HepG2 (cell line): Measurements from ENCODE around the gene LAMTOR3. TPM values are rescaled to one million over a fixed set of nuclear protein-coding genes. Genes with fewer than 3 reads are reported as not detected.

ENCODE experiments used
- ARID5B ChIP-seq: IDR thresholded peaks from 2 replicates; pipeline ENCODE4 v1.4.0; 2020; ENCODE audit warnings: mild to moderate bottlenecking, missing genetic modification reagents
- DDIT3 ChIP-seq: sonication (generic); formaldehyde crosslinking; IDR thresholded peaks from 2 replicates; pipeline ENCODE4 v1.4.0; 2020; ENCODE audit warnings: mild to moderate bottlenecking, missing genetic modification reagents
- KAT7 ChIP-seq: IDR thresholded peaks from 2 replicates; pipeline ENCODE4 v1.6.1; 2018; ENCODE audit warnings: borderline replicate concordance, missing compliant biosample characterization
- MAFF ChIP-seq: IDR thresholded peaks from 2 replicates; pipeline ENCODE4 v1.6.1; 2011; ENCODE audit warnings: low read depth, low read length, improper control_type of control experiment
- MAFG ChIP-seq: sonication (generic); formaldehyde crosslinking; IDR thresholded peaks from 2 replicates; pipeline ENCODE4 v1.5.1; 2020; ENCODE audit warnings: mild to moderate bottlenecking, missing genetic modification reagents
- MAX ChIP-seq: IDR thresholded peaks from 2 replicates; pipeline ENCODE4 v1.6.1; 2012; ENCODE audit warnings: inconsistent platforms
- MIXL1 ChIP-seq: IDR thresholded peaks from 2 replicates; pipeline ENCODE4 v1.6.1; 2016
- MXD1 ChIP-seq: sonication (generic); formaldehyde crosslinking; IDR thresholded peaks from 2 replicates; pipeline ENCODE4 v1.4.0; 2020; ENCODE audit warnings: mild to moderate bottlenecking, missing genetic modification reagents
- RBAK ChIP-seq: sonication (generic); formaldehyde crosslinking; IDR thresholded peaks from 2 replicates; pipeline ENCODE4 v1.5.1; 2020; ENCODE audit warnings: mild to moderate bottlenecking, missing genetic modification reagents
- RORA ChIP-seq: sonication (generic); formaldehyde crosslinking; IDR thresholded peaks from 2 replicates; pipeline ENCODE4 v1.5.0; 2020; ENCODE audit warnings: mild to moderate bottlenecking, missing genetic modification reagents, moderate library complexity
- SNRNP70 ChIP-seq: fragments of 200-400 bp; formaldehyde crosslinking; IDR thresholded peaks from 2 replicates; pipeline ENCODE4 v1.6.1; 2017; ENCODE audit warnings: mild to moderate bottlenecking, low read depth, low read length, moderate library complexity
- SOX13 ChIP-seq, 3 experiments: fragments of 450-650 bp in 1 of 3; sonication (generic) in 1 of 3; formaldehyde crosslinking in 1 of 3; IDR thresholded peaks in 2 of 3; conservative IDR thresholded peaks in 1 of 3; 2 replicates each; pipeline versions ENCODE4 v1.5.0 to v1.6.1; 2016 to 2020; ENCODE audit warnings: antibody characterized with exemption in 1 of 3, mild to moderate bottlenecking in 1 of 3, missing compliant biosample characterization in 1 of 3, missing genetic modification reagents in 1 of 3, moderate library complexity in 1 of 3
- ZFP36L2 ChIP-seq: sonication (generic); formaldehyde crosslinking; IDR thresholded peaks from 2 replicates; pipeline ENCODE4 v1.4.0; 2020; ENCODE audit warnings: missing genetic modification reagents
- ZNF143 ChIP-seq: sonication (generic); formaldehyde crosslinking; IDR thresholded peaks from 2 replicates; pipeline ENCODE4 v1.4.0; 2020; ENCODE audit warnings: missing genetic modification reagents
- ZNF18 ChIP-seq: sonication (generic); formaldehyde crosslinking; IDR thresholded peaks from 2 replicates; pipeline ENCODE4 v1.8.0; 2022; ENCODE audit warnings: mild to moderate bottlenecking, missing genetic modification reagents; ENCODE audit not compliant: insufficient replicate concordance
- ZNF205 ChIP-seq: IDR thresholded peaks from 2 replicates; pipeline ENCODE4 v1.6.1; 2018; ENCODE audit warnings: missing biosample characterization, missing genetic modification reagents
- ZNF326 ChIP-seq: sonication (generic); formaldehyde crosslinking; IDR thresholded peaks from 2 replicates; pipeline ENCODE4 v1.4.0; 2020; ENCODE audit warnings: missing genetic modification reagents, borderline replicate concordance
- ZNF333 ChIP-seq: sonication (generic); formaldehyde crosslinking; IDR thresholded peaks from 2 replicates; pipeline ENCODE4 v1.4.0; 2020; ENCODE audit warnings: mild to moderate bottlenecking, missing genetic modification reagents, borderline replicate concordance
- ZNF570 ChIP-seq: sonication (generic); formaldehyde crosslinking; IDR thresholded peaks from 2 replicates; pipeline ENCODE4 v1.4.0; 2020; ENCODE audit warnings: mild to moderate bottlenecking, missing genetic modification reagents, borderline replicate concordance
- ZNF577 ChIP-seq: sonication (generic); formaldehyde crosslinking; IDR thresholded peaks from 2 replicates; pipeline ENCODE4 v1.4.0; 2020; ENCODE audit warnings: mild to moderate bottlenecking, low read depth, missing genetic modification reagents, borderline replicate concordance
- ZNF710 ChIP-seq: sonication (generic); formaldehyde crosslinking; IDR thresholded peaks from 2 replicates; pipeline ENCODE4 v1.5.0; 2020; ENCODE audit warnings: mild to moderate bottlenecking, missing genetic modification reagents, borderline replicate concordance
- polyA plus RNA-seq, 8 experiments: library from polyadenylated mRNA; depleted of rRNA in 3 of 8; stranded (reverse) in 7 of 8; unstranded in 1 of 8; fragments of >200 nt; fragmentation: Illumina TruSeq in 4 of 8; extraction: Trizol in 4 of 8; gene quantifications; 2 replicates each; pipeline versions ENCODE4 v1.2.1 to v1.2.3, GENCODE V29; 2011 to 2016; ENCODE audit warnings: low read depth in 4 of 8, missing spikeins in 1 of 8, mixed read lengths in 1 of 8; ENCODE audit not compliant: insufficient read depth in 1 of 8
- total RNA-seq, 5 experiments: library from RNA; depleted of rRNA; stranded (reverse); fragments of >200 nt; fragmentation: Illumina TruSeq; extraction: Trizol; gene quantifications; 2 replicates each; pipeline ENCODE4 v1.2.3, GENCODE V29; 2016; ENCODE audit warnings: low read depth in 1 of 5

LAMTOR3 gene
- total and polyA plus RNA-seq, 2 of the 13 experiments (the other 11 are each of a cell fraction or from before 2014, with no cell fraction given): 47.6 to 49.1 TPM

GRCh38 chr4:99894161-99894997 lies at the start of gene LAMTOR3 (continued):
- TF ChIP-seq ZNF333 (CRISPR knock-in tag) (no peak), KAT7 (no peak), ZNF143 (CRISPR knock-in tag) (no peak), ZNF577 (CRISPR knock-in tag) (no peak), ZNF205 (CRISPR knock-in tag) (peak; percentile 43; the same call in 1 of the 2 replicates), ZNF570 (CRISPR knock-in tag) (no peak), RORA (CRISPR knock-in tag) (no peak), ZNF710 (CRISPR knock-in tag) (no peak), MIXL1 (CRISPR knock-in tag) (no peak), ARID5B (peak; percentile 53), SNRNP70 (no peak), MAFG (no peak), ZFP36L2 (no peak), RBAK (CRISPR knock-in tag) (no peak), SOX13 (IDR thresholded peaks at IDR 0.05) (no peak), SOX13 (CRISPR knock-in tag; conservative IDR thresholded peaks at IDR 0.05 in 1 of 2, IDR thresholded peaks at IDR 0.05 in 1 of 2) (no peak; a peak in 1 of 4 replicates), DDIT3 (CRISPR knock-in tag) (no peak), MAX (peak; percentile 81), ZNF326 (CRISPR knock-in tag) (no peak), MXD1 (CRISPR knock-in tag) (no peak), ZNF18 (CRISPR knock-in tag) (no peak), MAFF (no peak)
